ENCODE data around the gene HTT. TPM values are rescaled to one million over a fixed set of nuclear protein-coding genes. Genes with fewer than 3 reads are reported as not detected.

HTT gene
- total and polyA plus RNA-seq, 2 of the 8 experiments (the other 6 are each of a cell fraction or from before 2014, with no cell fraction given) = 24.0 to 71.0 TPM

- H2AK5ac ChIP-seq (ENCODE audit: low read depth, low read length) = no peak overlapping the region
- peaks cover 15 to 22% of the 10 kb centered on the region in 2 experiments for H4K20me1 ChIP-seq (replicated peaks in 1 of 2; ENCODE audit: control insufficient read depth in 1 of 2, insufficient read depth in 2 of 2, low read length in 2 of 2)
- no peaks in the 10 kb centered on the region for H3K4me1 ChIP-seq (replicated peaks in 1 of 4; ENCODE audit: control insufficient read depth in 3 of 4, insufficient read depth in 4 of 4, low read length in 3 of 4)
- FAIRE-seq = no peak
- no peak overlapping the region for H4K8ac ChIP-seq (ENCODE audit: extremely low read depth, insufficient read depth, low read length)
- no peak overlapping the region for H3K27ac ChIP-seq (ENCODE audit: low read depth, low read length)
- H2BK12ac ChIP-seq (ENCODE audit: low read depth, low read length) = no peak overlapping the region
- WGBS, 2 experiments (ENCODE audit: extremely low coverage in 1 of 2, insufficient coverage in 1 of 2, insufficient read length in 1 of 2, insufficient replicate concordance in 2 of 2, low coverage in 1 of 2, low lambda C conversion rate in 2 of 2, missing lambda C conversion rate in 1 of 2) = 91% methylated on average over 13 of the region's 13 CpGs; no CpG with 5 or more reads in 1 of the 2 experiments
- H3K56ac ChIP-seq (replicated peaks; ENCODE audit: insufficient read length, low read depth, low read length) = no peak overlapping the region
- no peaks in the 10 kb centered on the region for H3K79me2 ChIP-seq (ENCODE audit: control insufficient read depth in 1 of 2, insufficient read depth in 2 of 2, low read length in 2 of 2)
- no peaks in the 10 kb centered on the region; the same call in 1 of the 2 replicates for H3K23me2 ChIP-seq (ENCODE audit: low read depth, low read length)
- H4K91ac ChIP-seq (replicated peaks; ENCODE audit: insufficient read length, low read length) = no peak overlapping the region
- no peak overlapping the region for H2BK20ac ChIP-seq (ENCODE audit: low read length)
- H3K14ac ChIP-seq (ENCODE audit: insufficient read length) = no peak overlapping the region
- no peaks in the 10 kb centered on the region for H3K27me3 ChIP-seq (replicated peaks in 1 of 4; ENCODE audit: control insufficient read depth in 3 of 4, extremely low read depth in 1 of 4, insufficient read depth in 3 of 4, low read length in 3 of 4)
- no peak overlapping the region for H3K9ac ChIP-seq (replicated peaks in 1 of 4; ENCODE audit: extremely low read depth in 1 of 4, low read depth in 3 of 4, low read length in 3 of 4)
- no peak for TF ChIP-seq SRF (IDR thresholded peaks at IDR 0.05; ENCODE audit: low read depth, low read length)
- TF ChIP-seq SP2 (IDR thresholded peaks at IDR 0.05; ENCODE audit: low read length) = no peak
- TF ChIP-seq BRCA1 (IDR thresholded peaks at IDR 0.05; ENCODE audit: low read depth, low read length) = no peak
- no peak for TF ChIP-seq BACH1 (IDR thresholded peaks at IDR 0.05; ENCODE audit: low read length)
- no peak for TF ChIP-seq RAD21 (IDR thresholded peaks at IDR 0.05 in 1 of 2, conservative IDR thresholded peaks at IDR 0.05 in 1 of 2; ENCODE audit: low read depth in 2 of 2, low read length in 2 of 2)
- TF ChIP-seq GTF2F1 (IDR thresholded peaks at IDR 0.05; ENCODE audit: borderline replicate concordance, low read depth, low read length) = no peak
- TF ChIP-seq ATF2 (IDR thresholded peaks at IDR 0.05; ENCODE audit: low read length) = no peak
- TF ChIP-seq, protein P1, sequence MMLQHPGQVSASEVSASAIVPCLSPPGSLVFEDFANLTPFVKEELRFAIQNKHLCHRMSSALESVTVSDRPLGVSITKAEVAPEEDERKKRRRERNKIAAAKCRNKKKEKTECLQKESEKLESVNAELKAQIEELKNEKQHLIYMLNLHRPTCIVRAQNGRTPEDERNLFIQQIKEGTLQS (IDR thresholded peaks at IDR 0.05; ENCODE audit: insufficient read depth, low read depth, low read length) = no peak
- TF ChIP-seq CREB1 (IDR thresholded peaks at IDR 0.05) = no peak
- no peak overlapping the region for H3K4me3 ChIP-seq (ENCODE audit: extremely low read depth in 1 of 4, insufficient read depth in 2 of 4, low read depth in 3 of 4, low read length in 4 of 4)
- H2BK15ac ChIP-seq (ENCODE audit: low read length) = no peak overlapping the region
- H3K23ac ChIP-seq (ENCODE audit: insufficient read length) = no peak overlapping the region
- no peaks in the 10 kb centered on the region; the same call in 1 of the 2 replicates for H3K79me1 ChIP-seq (ENCODE audit: low read depth, low read length)
- no peak overlapping the region for H3K18ac ChIP-seq (ENCODE audit: extremely low read depth, low read length)
- H2BK5ac ChIP-seq (ENCODE audit: low read depth, low read length) = peak overlapping the region; percentile 3; the same call in 1 of the 2 replicates
- POLR2A ChIA-PET (ENCODE audit: partially characterized antibody) = no interaction called here
- H3K4me2 ChIP-seq (ENCODE audit: insufficient read depth in 1 of 2, low read depth in 2 of 2, low read length in 2 of 2) = no peak overlapping the region
- no peak overlapping the region for H2AFZ ChIP-seq (ENCODE audit: low read length)
- no peak overlapping the region for H4K5ac ChIP-seq (ENCODE audit: insufficient read length, low read depth, low read length)
- no peak for DNase-seq (ENCODE audit: low read depth in 1 of 2, low spot score in 2 of 2)
- peaks cover 30 to 58% (median 53%) of the 10 kb centered on the region in 4 experiments for H3K36me3 ChIP-seq (ENCODE audit: control insufficient read depth in 2 of 4, insufficient read depth in 4 of 4, low read length in 3 of 4)
- H3K4ac ChIP-seq (replicated peaks; ENCODE audit: insufficient read length, low read depth, low read length) = peak overlapping the region; percentile 97
- H2BK120ac ChIP-seq (replicated peaks; ENCODE audit: low read depth, low read length) = no peak overlapping the region
- peaks cover 0 to 3% of the 10 kb centered on the region in 2 experiments; a peak in 1 of 4 replicates for H3K9me3 ChIP-seq (ENCODE audit: insufficient read depth in 2 of 2, low read depth in 1 of 2, low read length in 1 of 2)
- CTCF ChIA-PET (ENCODE audit: partially characterized antibody) = no interaction called here
These were observed 154.4 kb downstream of the HTT start for GRCh38 chr4:3228881-3229280.
